Astrocyte (in vitro differentiated cells and primary cell): ENCODE measurements around the gene TCF7L2. TPM values are rescaled to one million over a fixed set of nuclear protein-coding genes. Genes with fewer than 3 reads are reported as not detected.

Experiments used
- DNase-seq: peaks from one replicate; pipeline ENCODE4 v3.0.0-alpha.2; 2010; ENCODE audit warnings: low read depth
- FAIRE-seq: peaks from 2 replicates; lab custom pipeline; 2011; peaks lifted over from hg19 to GRCh38; lab: Jason Lieb, UNC
- H2AFZ ChIP-seq: 2 replicates; pipeline ENCODE4 v1.6.0; 2012; ENCODE audit warnings: low read depth, low read length, inconsistent platforms
- H3K27ac ChIP-seq: 2 replicates; pipeline ENCODE4 v1.5.1; 2011; ENCODE audit warnings: low read depth, low read length, inconsistent platforms
- H3K27me3 ChIP-seq: 2 replicates; pipeline ENCODE4 v1.6.0; 2011; ENCODE audit warnings: low read length, inconsistent platforms; ENCODE audit not compliant: insufficient read depth
- H3K36me3 ChIP-seq: 2 replicates; pipeline ENCODE4 v1.5.1; 2011; ENCODE audit warnings: low read length, inconsistent platforms; ENCODE audit not compliant: insufficient read depth
- H3K4me1 ChIP-seq: 2 replicates; pipeline ENCODE4 v1.5.1; 2011; ENCODE audit warnings: low read length, inconsistent platforms; ENCODE audit not compliant: insufficient read depth
- H3K4me2 ChIP-seq: 2 replicates; pipeline ENCODE4 v1.6.0; 2012; ENCODE audit warnings: low read length, inconsistent platforms
- H3K4me3 ChIP-seq: 2 replicates; pipeline ENCODE4 v1.5.1; 2011; ENCODE audit warnings: low read depth, mild to moderate bottlenecking, low read length, inconsistent platforms; ENCODE audit not compliant: insufficient read depth
- H3K79me2 ChIP-seq: 2 replicates; pipeline ENCODE4 v1.6.0; 2012; ENCODE audit warnings: mild to moderate bottlenecking, low read length, inconsistent platforms; ENCODE audit not compliant: insufficient read depth
- H3K9ac ChIP-seq: 2 replicates; pipeline ENCODE4 v1.6.0; 2012; ENCODE audit warnings: mild to moderate bottlenecking, low read length, inconsistent platforms
- H3K9me3 ChIP-seq: 2 replicates; pipeline ENCODE4 v1.5.1; 2012; ENCODE audit warnings: low read depth, mild to moderate bottlenecking, low read length, inconsistent platforms; ENCODE audit not compliant: insufficient read depth
- H4K20me1 ChIP-seq: 2 replicates; pipeline ENCODE4 v1.6.0; 2012; ENCODE audit warnings: low read length, inconsistent platforms; ENCODE audit not compliant: insufficient read depth
- H3K27ac Mint-ChIP-seq: one replicate; pipeline ENCODE4 v1.8.0; 2021; ENCODE audit warnings: mild to moderate bottlenecking, mixed read lengths; ENCODE audit not compliant: unreplicated experiment
- H3K27me3 Mint-ChIP-seq: one replicate; pipeline ENCODE4 v1.8.0; 2021; ENCODE audit warnings: low read depth, mixed read lengths; ENCODE audit not compliant: unreplicated experiment
- H3K36me3 Mint-ChIP-seq: one replicate; pipeline ENCODE4 v1.8.0; 2021; ENCODE audit warnings: low read depth, mixed read lengths; ENCODE audit not compliant: unreplicated experiment
- H3K4me1 Mint-ChIP-seq: one replicate; pipeline ENCODE4 v1.8.0; 2021; ENCODE audit warnings: low read depth, mixed read lengths; ENCODE audit not compliant: unreplicated experiment
- H3K4me3 Mint-ChIP-seq: one replicate; pipeline ENCODE4 v1.8.0; 2021; ENCODE audit warnings: mild to moderate bottlenecking, moderate library complexity, mixed read lengths; ENCODE audit not compliant: unreplicated experiment
- H3K9me3 Mint-ChIP-seq: one replicate; pipeline ENCODE4 v1.8.0; 2021; ENCODE audit warnings: mild to moderate bottlenecking, mixed read lengths; ENCODE audit not compliant: unreplicated experiment
- CTCF ChIP-seq: IDR thresholded peaks from 2 replicates; pipeline ENCODE4 v1.5.1; 2011; ENCODE audit warnings: low read depth, mild to moderate bottlenecking, inconsistent platforms, low read length, moderate library complexity; ENCODE audit not compliant: insufficient read depth
- EZH2 ChIP-seq: IDR thresholded peaks from 2 replicates; pipeline ENCODE4 v1.6.1; 2012; ENCODE audit warnings: mild to moderate bottlenecking, low read length, inconsistent platforms; ENCODE audit not compliant: insufficient read depth
- total RNA-seq: library from RNA; stranded (reverse); gene quantifications from 2 replicates; pipeline ENCODE4 v1.2.1, GENCODE V29; 2021

TCF7L2 gene
- total RNA-seq, 1 donor from 2014 or later: 52.4 TPM

- H2AFZ ChIP-seq: no peak overlapping the region
- Mint-ChIP-seq H3K27ac (peak overlapping the region; percentile 82), H3K36me3 (peaks cover 3% of the 10 kb centered on the region), H3K27me3 (no peaks in the 10 kb centered on the region), H3K4me3 (no peak overlapping the region), H3K9me3 (no peaks in the 10 kb centered on the region), H3K4me1 (peaks cover 83% of the 10 kb centered on the region)
- no peak overlapping the region for H3K4me2 ChIP-seq
- H3K27ac ChIP-seq: no peak overlapping the region
- H4K20me1 ChIP-seq: peaks cover 72% of the 10 kb centered on the region
- no peaks in the 10 kb centered on the region for H3K27me3 ChIP-seq
- DNase-seq: no peak
- H3K36me3 ChIP-seq: no peaks in the 10 kb centered on the region
- no peaks in the 10 kb centered on the region for H3K9me3 ChIP-seq
- no peak overlapping the region for H3K9ac ChIP-seq
- no peak overlapping the region for H3K4me3 ChIP-seq
- FAIRE-seq: no peak
- TF ChIP-seq EZH2 (no peak), CTCF (no peak)
- peaks cover 19% of the 10 kb centered on the region for H3K4me1 ChIP-seq
- peaks cover 14% of the 10 kb centered on the region for H3K79me2 ChIP-seq
Measured at GRCh38 chr10:113129117-113129516, 179.1 kb downstream of the TCF7L2 start.

- peaks cover 75% of the 10 kb centered on the region for H4K20me1 ChIP-seq
- H3K36me3 Mint-ChIP-seq: peaks cover 3% of the 10 kb centered on the region
- H3K9ac ChIP-seq: no peak overlapping the region
- DNase-seq (no peak), FAIRE-seq (no peak)
- TF ChIP-seq EZH2 (no peak), CTCF (no peak)
- H3K4me3 ChIP-seq: no peak overlapping the region
- peaks cover 16% of the 10 kb centered on the region for H3K79me2 ChIP-seq
- H3K4me2 ChIP-seq: no peak overlapping the region
- peaks cover 19% of the 10 kb centered on the region for H3K4me1 ChIP-seq
- no peaks in the 10 kb centered on the region for H3K9me3 Mint-ChIP-seq
- no peaks in the 10 kb centered on the region for H3K36me3 ChIP-seq
- no peaks in the 10 kb centered on the region for H3K9me3 ChIP-seq
- no peak overlapping the region for H3K27ac ChIP-seq
- H3K27me3 ChIP-seq: no peaks in the 10 kb centered on the region
- H3K27me3 Mint-ChIP-seq: no peaks in the 10 kb centered on the region
- H3K4me1 Mint-ChIP-seq: peaks cover 89% of the 10 kb centered on the region
- peak overlapping the region; percentile 60 for H3K4me3 Mint-ChIP-seq
- no peak overlapping the region for H2AFZ ChIP-seq
- peak overlapping the region; percentile 82 for H3K27ac Mint-ChIP-seq
Measured at GRCh38 chr10:113130014-113130641, 180.1 kb downstream of the TCF7L2 start.

GRCh38 chr10:113131613-113132261 lies 181.7 kb downstream of the TCF7L2 start:
- Histone ChIP-seq H4K20me1 (peaks cover 80% of the 10 kb centered on the region), H3K4me2 (peak overlapping the region; percentile 24), H3K4me3 (no peak overlapping the region), H3K27ac (peak overlapping the region; percentile 23), H3K9ac (no peak overlapping the region), H2AFZ (no peak overlapping the region), H3K9me3 (no peaks in the 10 kb centered on the region), H3K36me3 (no peaks in the 10 kb centered on the region), H3K79me2 (peaks cover 22% of the 10 kb centered on the region), H3K27me3 (no peaks in the 10 kb centered on the region), H3K4me1 (peaks cover 13% of the 10 kb centered on the region)
- peaks cover 11% of the 10 kb centered on the region for H3K36me3 Mint-ChIP-seq
- TF ChIP-seq EZH2: no peak
- no peak for TF ChIP-seq CTCF
- FAIRE-seq (peak; percentile 89), DNase-seq (peak; percentile 84)
- H3K4me3 Mint-ChIP-seq: peak overlapping the region; percentile 64
- no peaks in the 10 kb centered on the region for H3K27me3 Mint-ChIP-seq
- H3K27ac Mint-ChIP-seq: peak overlapping the region; percentile 98
- H3K4me1 Mint-ChIP-seq: peaks cover 91% of the 10 kb centered on the region
- H3K9me3 Mint-ChIP-seq: no peaks in the 10 kb centered on the region
